B cell (primary cell): Measurements from ENCODE around the gene RRAD.

Source experiments
- EZH2 ChIP-seq: IDR thresholded peaks from 2 replicates; pipeline ENCODE4 v1.6.1; 2012; ENCODE audit warnings: borderline replicate concordance, low read depth, mild to moderate bottlenecking, moderate library complexity, low read length; ENCODE audit not compliant: insufficient read depth, poor library complexity, severe bottlenecking
- TF ChIP-seq, protein P1 (sequence below): fragments of 200-600 bp; IDR thresholded peaks from one replicate; pipeline ENCODE4 v1.8.0; 2022; ENCODE audit warnings: antibody characterized with exemption, mild to moderate bottlenecking

DNA sequence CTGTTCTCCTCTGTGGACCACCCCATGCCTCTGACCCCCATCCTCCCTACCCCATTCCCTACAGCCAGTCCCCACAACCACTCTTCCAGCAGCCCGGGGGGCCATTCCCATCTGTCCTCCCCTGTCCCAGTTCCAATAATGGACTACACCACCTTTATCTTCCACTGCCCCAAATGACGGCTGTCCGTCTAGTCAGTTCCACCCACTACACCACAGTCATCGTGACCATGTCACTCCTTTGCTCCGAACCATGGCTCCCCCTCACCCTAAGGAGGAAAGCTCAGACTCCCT, 29.7 kb downstream of the RRAD start:
- TF ChIP-seq, protein P1, sequence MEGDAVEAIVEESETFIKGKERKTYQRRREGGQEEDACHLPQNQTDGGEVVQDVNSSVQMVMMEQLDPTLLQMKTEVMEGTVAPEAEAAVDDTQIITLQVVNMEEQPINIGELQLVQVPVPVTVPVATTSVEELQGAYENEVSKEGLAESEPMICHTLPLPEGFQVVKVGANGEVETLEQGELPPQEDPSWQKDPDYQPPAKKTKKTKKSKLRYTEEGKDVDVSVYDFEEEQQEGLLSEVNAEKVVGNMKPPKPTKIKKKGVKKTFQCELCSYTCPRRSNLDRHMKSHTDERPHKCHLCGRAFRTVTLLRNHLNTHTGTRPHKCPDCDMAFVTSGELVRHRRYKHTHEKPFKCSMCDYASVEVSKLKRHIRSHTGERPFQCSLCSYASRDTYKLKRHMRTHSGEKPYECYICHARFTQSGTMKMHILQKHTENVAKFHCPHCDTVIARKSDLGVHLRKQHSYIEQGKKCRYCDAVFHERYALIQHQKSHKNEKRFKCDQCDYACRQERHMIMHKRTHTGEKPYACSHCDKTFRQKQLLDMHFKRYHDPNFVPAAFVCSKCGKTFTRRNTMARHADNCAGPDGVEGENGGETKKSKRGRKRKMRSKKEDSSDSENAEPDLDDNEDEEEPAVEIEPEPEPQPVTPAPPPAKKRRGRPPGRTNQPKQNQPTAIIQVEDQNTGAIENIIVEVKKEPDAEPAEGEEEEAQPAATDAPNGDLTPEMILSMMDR, result no peak
- TF ChIP-seq EZH2, result no peak
